HEK293T (cell line): ENCODE measurements around the gene POLR3E.

Source experiments
- CTCF ChIA-PET: fragments of 350-600 bp; formaldehyde crosslinking; extraction: SDS; loops from one replicate; lab custom pipeline; 2021; ENCODE audit warnings: antibody characterized with exemption, inconsistent platforms; lab: Yijun Ruan, JAX
- POLR2A ChIA-PET: fragments of 350-600 bp; formaldehyde crosslinking; extraction: SDS; loops from one replicate; lab custom pipeline; 2020; ENCODE audit warnings: antibody characterized with exemption, inconsistent platforms; lab: Yijun Ruan, JAX
- DNase-seq: peaks from one replicate; pipeline ENCODE4 v3.0.0; 2012; ENCODE audit warnings: mixed read lengths; ENCODE audit errors: extremely low spot score
- ARNT ChIP-seq: fragments of 450-650 bp; IDR thresholded peaks from 2 replicates; pipeline ENCODE4 v1.6.1; 2017; ENCODE audit warnings: mild to moderate bottlenecking
- BHLHE40 ChIP-seq: fragments of 450-650 bp; IDR thresholded peaks from 2 replicates; pipeline ENCODE4 v1.6.1; 2016; ENCODE audit warnings: mild to moderate bottlenecking, moderate library complexity, borderline replicate concordance
- CTBP1 ChIP-seq: fragments of 450-650 bp; IDR thresholded peaks from 2 replicates; pipeline ENCODE4 v1.6.1; 2016; ENCODE audit warnings: borderline replicate concordance
- ELF4 ChIP-seq: fragments of 450-650 bp; IDR thresholded peaks from 2 replicates; pipeline ENCODE4 v1.6.1; 2017; ENCODE audit warnings: antibody characterized with exemption
- FOXA1 ChIP-seq: fragments of 450-650 bp; IDR thresholded peaks from 2 replicates; pipeline ENCODE4 v1.6.1; 2016; ENCODE audit warnings: mild to moderate bottlenecking
- FOXK2 ChIP-seq: fragments of 450-650 bp; IDR thresholded peaks from 2 replicates; pipeline ENCODE4 v1.6.1; 2016; ENCODE audit warnings: mild to moderate bottlenecking
- FOXM1 ChIP-seq: fragments of 450-650 bp; IDR thresholded peaks from 2 replicates; pipeline ENCODE4 v1.6.1; 2017; ENCODE audit warnings: mild to moderate bottlenecking, borderline replicate concordance
- HDGF ChIP-seq: fragments of 450-650 bp; IDR thresholded peaks from 2 replicates; pipeline ENCODE4 v1.6.1; 2017; ENCODE audit warnings: antibody characterized with exemption, borderline replicate concordance
- L3MBTL2 ChIP-seq: fragments of 450-650 bp; conservative IDR thresholded peaks from 2 replicates; pipeline ENCODE4 v1.6.1; 2016; ENCODE audit warnings: mild to moderate bottlenecking
- LEF1 ChIP-seq: fragments of 450-650 bp; IDR thresholded peaks from 2 replicates; pipeline ENCODE4 v1.6.1; 2017; ENCODE audit warnings: mild to moderate bottlenecking, borderline replicate concordance
- NFRKB ChIP-seq: fragments of 450-650 bp; IDR thresholded peaks from 2 replicates; pipeline ENCODE4 v1.6.1; 2016; ENCODE audit warnings: mild to moderate bottlenecking, moderate library complexity
- SP1 ChIP-seq: fragments of 450-650 bp; IDR thresholded peaks from 2 replicates; pipeline ENCODE4 v1.6.1; 2017
- SUZ12 ChIP-seq: fragments of 450-650 bp; IDR thresholded peaks from 2 replicates; pipeline ENCODE4 v1.6.1; 2016; ENCODE audit warnings: mild to moderate bottlenecking
- TARDBP ChIP-seq: fragments of 450-650 bp; IDR thresholded peaks from 2 replicates; pipeline ENCODE4 v1.6.1; 2016
- ZNF384 ChIP-seq: fragments of 450-650 bp; IDR thresholded peaks from 2 replicates; pipeline ENCODE4 v1.6.1; 2016
- TF ChIP-seq, protein P1 (sequence below): fragments of 450-650 bp; IDR thresholded peaks from 2 replicates; pipeline ENCODE4 v1.6.1; 2016

The POLR3E gene

DNA sequence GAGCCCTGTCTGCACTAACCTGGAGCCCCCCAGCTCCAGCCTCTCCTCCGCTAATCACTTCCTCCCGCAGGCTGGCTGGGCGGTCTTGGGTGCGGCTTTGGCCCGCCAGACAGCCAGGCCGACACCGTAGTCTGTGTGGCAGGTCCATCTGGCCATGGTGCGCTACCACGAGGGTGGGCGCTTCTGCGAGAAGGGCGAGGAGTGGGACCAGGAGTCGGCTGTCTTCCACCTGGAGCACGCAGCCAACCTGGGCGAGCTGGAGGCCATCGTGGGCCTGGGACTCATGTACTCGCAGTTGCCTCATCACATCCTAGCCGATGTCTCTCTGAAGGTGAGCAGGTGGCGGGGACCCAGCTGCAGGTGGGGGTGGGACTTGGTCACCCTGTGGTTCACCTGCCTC is 30.7 kb upstream of the POLR3E start:
- DNase-seq: no peak
- TF ChIP-seq SUZ12 (no peak), TARDBP (no peak), SP1 (no peak), CTBP1 (no peak), HDGF (no peak), ZNF384 (no peak), FOXA1 (no peak), FOXM1 (no peak), LEF1 (no peak), ELF4 (no peak), L3MBTL2 (no peak), ARNT (no peak), BHLHE40 (no peak), NFRKB (no peak), FOXK2 (no peak)
- TF ChIP-seq, protein P1, sequence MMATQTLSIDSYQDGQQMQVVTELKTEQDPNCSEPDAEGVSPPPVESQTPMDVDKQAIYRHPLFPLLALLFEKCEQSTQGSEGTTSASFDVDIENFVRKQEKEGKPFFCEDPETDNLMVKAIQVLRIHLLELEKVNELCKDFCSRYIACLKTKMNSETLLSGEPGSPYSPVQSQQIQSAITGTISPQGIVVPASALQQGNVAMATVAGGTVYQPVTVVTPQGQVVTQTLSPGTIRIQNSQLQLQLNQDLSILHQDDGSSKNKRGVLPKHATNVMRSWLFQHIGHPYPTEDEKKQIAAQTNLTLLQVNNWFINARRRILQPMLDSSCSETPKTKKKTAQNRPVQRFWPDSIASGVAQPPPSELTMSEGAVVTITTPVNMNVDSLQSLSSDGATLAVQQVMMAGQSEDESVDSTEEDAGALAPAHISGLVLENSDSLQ: no peak
- ChIA-PET POLR2A (no interaction called here), CTCF (no interaction called here)

DNA sequence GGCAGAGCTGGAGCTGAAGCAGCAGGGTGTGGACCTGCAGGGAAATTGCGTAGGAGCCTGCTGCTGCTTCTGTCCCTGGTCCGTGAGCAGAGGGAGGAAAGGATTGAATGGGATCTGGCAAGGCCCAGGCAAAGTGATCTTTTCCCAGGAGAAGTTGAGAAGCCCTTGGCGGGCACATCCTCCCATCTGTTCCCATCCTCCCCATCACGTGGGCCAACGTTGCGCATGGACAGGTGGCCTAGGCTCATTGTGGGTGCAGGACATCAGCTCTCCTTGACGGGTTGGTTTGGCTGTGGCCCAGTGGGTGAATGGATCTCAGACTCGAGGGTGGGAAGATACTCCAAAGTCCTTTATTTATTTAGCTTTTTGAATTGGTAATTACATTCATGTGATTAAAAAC is 29.4 kb upstream of the POLR3E start:
- no peak for TF ChIP-seq HDGF
- TF ChIP-seq ZNF384: no peak
- TF ChIP-seq LEF1: no peak
- TF ChIP-seq FOXM1: no peak
- no peak for TF ChIP-seq TARDBP
- TF ChIP-seq ELF4: no peak
- TF ChIP-seq NFRKB: no peak
- TF ChIP-seq BHLHE40: no peak
- TF ChIP-seq L3MBTL2: no peak
- CTCF ChIA-PET: no interaction called here
- DNase-seq: no peak
- POLR2A ChIA-PET: no interaction called here

DNA sequence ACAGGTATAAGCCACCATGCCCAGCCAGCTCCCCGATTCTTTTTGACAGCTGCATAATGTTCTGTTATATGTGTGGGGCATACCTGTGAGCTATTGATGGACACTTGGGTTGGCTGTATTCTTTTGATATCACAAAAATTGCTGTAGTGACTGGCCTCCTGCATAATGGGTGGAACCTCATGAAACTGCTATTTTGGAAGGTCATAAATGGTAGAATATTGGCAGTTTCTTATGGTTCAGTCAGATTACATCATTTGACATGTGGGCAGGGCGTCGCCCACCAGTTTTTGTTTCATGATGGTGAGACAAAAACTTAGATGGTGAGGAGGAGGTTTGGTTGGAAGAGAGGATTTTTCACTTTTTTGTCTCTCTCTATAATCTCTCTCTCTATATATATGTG is 26.7 kb upstream of the POLR3E start:
- TF ChIP-seq CTBP1 (no peak), LEF1 (no peak), FOXA1 (no peak), BHLHE40 (no peak), TARDBP (no peak)
- TF ChIP-seq, protein P1: no peak
- POLR2A ChIA-PET: no interaction called here
- DNase-seq: no peak
- CTCF ChIA-PET: no interaction called here

DNA sequence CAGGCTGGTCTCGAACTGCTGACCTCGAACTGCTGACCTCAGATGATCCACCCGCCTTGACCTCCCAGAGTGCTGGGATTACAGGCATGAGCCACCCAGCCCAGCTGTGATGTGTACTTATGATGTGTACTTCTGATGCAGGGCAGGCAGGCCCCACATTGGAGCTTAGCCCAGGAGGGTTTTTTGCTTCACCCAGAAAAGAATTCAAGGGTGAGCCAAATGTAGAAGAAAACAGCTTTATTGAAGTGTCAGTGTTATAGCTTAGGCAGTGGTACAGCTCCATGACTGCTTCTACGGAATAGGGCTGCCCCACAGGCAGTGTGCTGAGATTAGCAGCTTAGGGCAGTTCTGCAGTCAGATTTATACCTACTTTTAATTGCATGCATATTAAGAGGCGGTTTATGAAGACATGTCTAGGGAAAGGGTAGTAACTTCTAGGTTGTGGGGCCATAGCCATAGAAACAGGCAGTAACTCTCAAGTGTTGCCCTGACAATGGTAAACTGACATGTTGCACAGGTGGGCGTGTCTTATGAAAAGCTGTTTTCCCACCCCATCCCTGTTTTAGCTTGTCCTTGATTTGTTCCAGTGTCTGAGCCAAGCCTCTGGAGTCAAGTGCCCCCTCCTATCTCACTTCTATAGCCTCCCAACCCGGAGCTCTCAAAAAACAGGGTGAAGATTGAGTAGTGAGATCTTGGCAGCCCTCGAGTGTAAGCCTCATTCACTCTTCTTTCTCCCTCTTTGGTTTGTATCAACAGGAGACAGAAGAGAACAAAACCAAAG is 24.1 kb upstream of the POLR3E start:
- no peak for DNase-seq
- TF ChIP-seq, protein P1: no peak
- TF ChIP-seq FOXM1 (no peak), SP1 (no peak), ARNT (no peak), TARDBP (no peak), SUZ12 (no peak), NFRKB (no peak), L3MBTL2 (no peak), HDGF (no peak), ZNF384 (no peak), FOXK2 (no peak), FOXA1 (no peak)
- POLR2A ChIA-PET: interaction anchor here (0.6 to 1.1 kb wide), 2 partner anchors 12 to 64 kb away, joined by 3 read pairs; no protein-coding TSS in a partner anchor
- CTCF ChIA-PET: no interaction called here

DNA sequence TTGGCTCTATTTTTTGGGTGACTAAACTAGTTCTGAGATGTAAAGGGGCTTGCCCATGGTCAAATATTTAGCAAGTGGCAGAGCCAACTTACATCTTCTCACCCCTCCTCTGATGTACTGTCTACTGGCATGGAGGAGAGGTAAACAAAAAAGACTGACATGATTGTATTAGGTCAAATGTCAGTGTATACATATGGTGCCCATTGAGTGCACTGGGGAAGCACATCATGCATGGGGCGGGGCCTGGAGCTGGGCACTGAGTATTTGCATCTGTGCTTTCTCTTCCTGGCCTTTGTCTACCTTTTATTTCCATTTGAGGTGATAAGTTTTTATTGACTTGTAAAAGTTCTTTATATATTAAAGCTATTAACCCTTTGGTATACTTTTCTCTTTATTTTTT is 22.3 kb upstream of the POLR3E start:
- TF ChIP-seq NFRKB (no peak), SUZ12 (no peak), SP1 (no peak), L3MBTL2 (no peak), FOXK2 (no peak), BHLHE40 (no peak), CTBP1 (no peak), FOXM1 (no peak), ZNF384 (no peak), TARDBP (no peak), LEF1 (no peak), FOXA1 (no peak), ELF4 (no peak), HDGF (no peak), ARNT (no peak)
- TF ChIP-seq, protein P1: no peak
- CTCF ChIA-PET: no interaction called here
- POLR2A ChIA-PET: interaction anchor here (0.7 kb wide), 1 partner anchor 10 kb away, joined by 4 read pairs; no protein-coding TSS in a partner anchor
- no peak for DNase-seq
